H9 (cell line): ENCODE measurements around the gene METRN. TPM values are rescaled to one million over a fixed set of nuclear protein-coding genes. Genes with fewer than 3 reads are reported as not detected.
A peak's percentile ranks its signal among the peaks of the same experiment; 100 is the strongest.

Experiments
- DNase-seq: peaks from one replicate; pipeline ENCODE4 v3.0.0-alpha.2; 2017
- H2AFZ ChIP-seq: one replicate; pipeline ENCODE4 v1.6.1; 2013; ENCODE audit warnings: mild to moderate bottlenecking, low read length, control low read depth, moderate library complexity
- H2AK5ac ChIP-seq: 2 replicates; pipeline ENCODE4 v1.6.1; 2013; ENCODE audit warnings: low read length, control low read depth, mixed read lengths; ENCODE audit not compliant: insufficient read length
- H2BK120ac ChIP-seq: one replicate; pipeline ENCODE4 v1.6.1; 2013; ENCODE audit warnings: low read depth, mild to moderate bottlenecking, low read length, control low read depth, inconsistent platforms; ENCODE audit not compliant: poor library complexity, severe bottlenecking
- H2BK12ac ChIP-seq: 2 replicates; pipeline ENCODE4 v1.6.1; 2013; ENCODE audit warnings: low read length, control low read depth, mixed read lengths, low read depth; ENCODE audit not compliant: insufficient read length
- H2BK15ac ChIP-seq: 2 replicates; pipeline ENCODE4 v1.6.1; 2013; ENCODE audit warnings: low read depth, low read length, control low read depth
- H2BK20ac ChIP-seq: one replicate; pipeline ENCODE4 v1.6.1; 2013; ENCODE audit warnings: low read depth, mild to moderate bottlenecking, low read length, control low read depth, inconsistent platforms; ENCODE audit not compliant: poor library complexity, severe bottlenecking
- H2BK5ac ChIP-seq: 2 replicates; pipeline ENCODE4 v1.6.1; 2013; ENCODE audit warnings: low read length, control low read depth, mixed read lengths; ENCODE audit not compliant: insufficient read length
- H3K14ac ChIP-seq: 2 replicates; pipeline ENCODE4 v1.6.1; 2013; ENCODE audit warnings: low read length, control low read depth; ENCODE audit not compliant: insufficient read depth
- H3K18ac ChIP-seq: 2 replicates; pipeline ENCODE4 v1.6.1; 2013; ENCODE audit warnings: low read depth, mild to moderate bottlenecking, mixed read lengths, low read length, control low read depth; ENCODE audit not compliant: insufficient read length
- H3K23ac ChIP-seq: 2 replicates; pipeline ENCODE4 v1.6.1; 2013; ENCODE audit warnings: low read length, control low read depth, mixed read lengths, low read depth; ENCODE audit not compliant: insufficient read length
- H3K23me2 ChIP-seq: 2 replicates; pipeline ENCODE4 v1.6.1; 2013; ENCODE audit warnings: low read depth, mild to moderate bottlenecking, mixed read lengths, low read length, control low read depth; ENCODE audit not compliant: insufficient read length, poor library complexity, severe bottlenecking
- H3K27ac ChIP-seq: 2 replicates; pipeline ENCODE4 v1.5.1; 2013; ENCODE audit warnings: low read length, control low read depth, mixed read lengths, low read depth; ENCODE audit not compliant: insufficient read length
- H3K27me3 ChIP-seq: 2 replicates; pipeline ENCODE4 v1.6.1; 2013; ENCODE audit warnings: low read length, control low read depth, inconsistent platforms; ENCODE audit not compliant: insufficient read depth
- H3K4ac ChIP-seq: 2 replicates; pipeline ENCODE4 v1.6.1; 2013; ENCODE audit warnings: low read depth, mild to moderate bottlenecking, control low read depth, inconsistent platforms, low read length, moderate library complexity
- H3K4me1 ChIP-seq: 2 replicates; pipeline ENCODE4 v1.6.1; 2013; ENCODE audit warnings: low read length, control low read depth, inconsistent platforms; ENCODE audit not compliant: insufficient read depth
- H3K4me2 ChIP-seq: 2 replicates; pipeline ENCODE4 v1.6.1; 2013; ENCODE audit warnings: low read length, control low read depth, mixed read lengths; ENCODE audit not compliant: insufficient read length, insufficient read depth
- H3K56ac ChIP-seq: 2 replicates; pipeline ENCODE4 v1.6.1; 2013; ENCODE audit warnings: low read depth, mild to moderate bottlenecking, mixed read lengths, low read length, control low read depth; ENCODE audit not compliant: insufficient read length
- H3K79me1 ChIP-seq: 2 replicates; pipeline ENCODE4 v1.6.1; 2013; ENCODE audit warnings: low read depth, mild to moderate bottlenecking, moderate library complexity, low read length, control low read depth, inconsistent platforms; ENCODE audit not compliant: insufficient read depth, poor library complexity, severe bottlenecking
- H3K79me2 ChIP-seq: 2 replicates; pipeline ENCODE4 v1.6.1; 2013; ENCODE audit warnings: low read length, control low read depth, inconsistent platforms; ENCODE audit not compliant: insufficient read depth
- H3K9ac ChIP-seq: 2 replicates; pipeline ENCODE4 v1.6.1; 2013; ENCODE audit warnings: low read length, control low read depth, mixed read lengths; ENCODE audit not compliant: insufficient read length; ENCODE audit errors: extremely low read depth
- H3K9me3 ChIP-seq: one replicate; pipeline ENCODE4 v1.6.1; 2013; ENCODE audit warnings: low read depth, low read length, inconsistent platforms; ENCODE audit not compliant: control insufficient read depth
- H3T11ph ChIP-seq: one replicate; pipeline ENCODE4 v1.6.1; 2013; ENCODE audit warnings: mild to moderate bottlenecking, low read length, control low read depth, inconsistent platforms
- H4K20me1 ChIP-seq: one replicate; pipeline ENCODE4 v1.6.1; 2013; ENCODE audit not compliant: control insufficient read depth, insufficient read length, insufficient read depth
- H4K5ac ChIP-seq: 2 replicates; pipeline ENCODE4 v1.6.1; 2013; ENCODE audit warnings: low read depth, mild to moderate bottlenecking, mixed read lengths, low read length, control low read depth; ENCODE audit not compliant: insufficient read length
- H4K8ac ChIP-seq: replicated peaks from 2 replicates; pipeline ENCODE4 v1.6.1; 2013; ENCODE audit warnings: low read length, control low read depth, mixed read lengths, low read depth; ENCODE audit not compliant: insufficient read length
- H4K91ac ChIP-seq: 2 replicates; pipeline ENCODE4 v1.6.1; 2013; ENCODE audit warnings: low read depth, mild to moderate bottlenecking, moderate library complexity, mixed read lengths, low read length, control low read depth; ENCODE audit not compliant: insufficient read length
- H3K27ac Mint-ChIP-seq, 3 experiments: 2 replicates in 2 of 3; 3 replicates in 1 of 3; pipeline ENCODE4 v1.8.0; 2020 to 2021; ENCODE audit warnings: mixed read lengths in 3 of 3, mild to moderate bottlenecking in 1 of 3, moderate library complexity in 1 of 3
- H3K27me3 Mint-ChIP-seq: 2 replicates; pipeline ENCODE4 v1.8.0; 2021; ENCODE audit warnings: low read depth, mild to moderate bottlenecking, moderate library complexity, mixed read lengths
- H3K36me3 Mint-ChIP-seq, 3 experiments: 2 replicates in 2 of 3; 3 replicates in 1 of 3; pipeline ENCODE4 v1.8.0; 2020 to 2021; ENCODE audit warnings: low read depth in 3 of 3, mixed read lengths in 3 of 3; ENCODE audit not compliant: insufficient read depth in 1 of 3
- H3K4me1 Mint-ChIP-seq, 2 experiments: 2 replicates each; pipeline ENCODE4 v1.8.0; 2020; ENCODE audit warnings: mixed read lengths in 2 of 2
- H3K4me3 Mint-ChIP-seq, 2 experiments: 2 replicates in 1 of 2; 3 replicates in 1 of 2; pipeline ENCODE4 v1.8.0; 2020 to 2021; ENCODE audit warnings: mild to moderate bottlenecking in 2 of 2, mixed read lengths in 2 of 2, moderate library complexity in 1 of 2
- H3K9me3 Mint-ChIP-seq, 2 experiments: 2 replicates in 1 of 2; 3 replicates in 1 of 2; pipeline ENCODE4 v1.8.0; 2020; ENCODE audit warnings: mild to moderate bottlenecking in 2 of 2, mixed read lengths in 2 of 2, moderate library complexity in 1 of 2
- WGBS: extraction: QIAGEN DNeasy Blood & Tissue Kit; methylation state at CpG from one replicate; pipeline ENCODE4 v1.1.7; 2013; ENCODE audit warnings: missing lambda C conversion rate, low lambda C conversion rate, mixed read lengths; ENCODE audit not compliant: insufficient read length; ENCODE audit errors: extremely low coverage; 5-methylcytosine and 5-hydroxymethylcytosine counted together
- total RNA-seq: library from RNA; stranded (reverse); gene quantifications from 2 replicates; pipeline ENCODE4 v1.2.1, GENCODE V29; 2021
- TF ChIP-seq, protein P1 (sequence below): fragments of 200-600 bp; sonication (generic); conservative IDR thresholded peaks from 3 replicates; pipeline ENCODE4 v1.8.0; 2021; ENCODE audit warnings: antibody characterized with exemption, mild to moderate bottlenecking

The METRN gene
- total RNA-seq, 1 experiment from 2014 or later, result 26.2 TPM

DNA sequence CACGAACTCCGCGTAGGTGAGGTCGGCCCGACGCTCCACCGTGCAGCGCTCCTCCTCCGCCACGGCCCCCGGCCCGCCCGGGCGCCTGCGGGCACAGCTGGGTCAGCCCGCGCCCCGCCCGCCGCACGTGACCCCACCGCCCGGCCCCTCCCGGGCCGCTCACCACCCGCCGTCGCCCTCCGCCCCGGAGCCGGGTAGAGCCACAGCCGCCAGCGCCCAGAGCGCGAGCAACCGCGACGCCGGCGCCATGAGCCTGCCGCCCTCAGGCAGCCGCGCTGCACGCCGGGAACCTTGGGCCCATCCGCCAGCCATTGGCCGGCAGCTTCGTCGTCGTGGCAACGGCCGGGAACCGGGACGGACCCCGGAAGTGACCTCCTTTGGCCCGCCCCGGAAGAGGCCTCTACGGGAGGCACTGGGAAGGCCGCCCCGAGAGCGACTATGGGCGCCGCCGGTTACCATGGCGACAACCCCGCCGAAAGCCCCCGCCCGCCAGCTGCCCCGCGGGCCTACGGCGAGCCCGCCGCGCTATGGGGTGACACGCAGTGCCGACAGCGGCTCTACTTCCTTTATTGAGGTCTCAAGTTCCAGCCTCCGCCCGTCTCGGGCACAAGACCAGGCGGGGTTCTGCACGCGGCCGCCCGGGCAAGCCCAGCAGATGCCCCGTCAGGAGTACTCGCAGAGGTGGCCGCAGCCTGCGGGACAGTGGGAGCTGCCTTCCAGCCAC, 30.7 kb upstream of the METRN start, which contains the start of gene JMJD8:
JMJD8 (minus strand) TSS at position 264 of the 724 bp plus-strand sequence; CDS start at position 249, 15 bp downstream.
- no peaks in the 10 kb centered on the region for H3K9me3 ChIP-seq
- H2BK5ac ChIP-seq, result no peak within 1 kb of the TSS
- Mint-ChIP-seq H3K9me3 (no peaks in the 10 kb centered on the region), H3K27ac (peak within 1 kb of the TSS in 1 of 3 experiments; percentile 83; a peak in 2 of 7 replicates), H3K36me3 (peaks cover 15 to 47% (median 44%) of the 10 kb centered on the region in 3 experiments; a peak in 6 of 7 replicates), H3K4me1 (peaks cover 10 to 22% of the 10 kb centered on the region in 2 experiments; a peak in 3 of 4 replicates), H3K27me3 (no peaks in the 10 kb centered on the region; the same call in 1 of the 2 replicates), H3K4me3 (peak within 1 kb of the TSS; percentile 81 to 86)
- no peak within 1 kb of the TSS for H2AK5ac ChIP-seq
- H3T11ph ChIP-seq, result no peak within 1 kb of the TSS
- H3K23ac ChIP-seq, result no peak within 1 kb of the TSS
- no peaks in the 10 kb centered on the region for H3K79me1 ChIP-seq
- H2BK12ac ChIP-seq, result no peak within 1 kb of the TSS
- DNase-seq, result peak; percentile 97
- peak within 1 kb of the TSS; percentile 20 for H3K4me2 ChIP-seq
- no peak within 1 kb of the TSS for H3K14ac ChIP-seq
- no peak within 1 kb of the TSS for H2BK15ac ChIP-seq
- H3K9ac ChIP-seq, result peak within 1 kb of the TSS; percentile 21
- H2BK20ac ChIP-seq, result no peak within 1 kb of the TSS
- no peak within 1 kb of the TSS for H2AFZ ChIP-seq
- no peak within 1 kb of the TSS for H3K27ac ChIP-seq
- TF ChIP-seq, protein P1, sequence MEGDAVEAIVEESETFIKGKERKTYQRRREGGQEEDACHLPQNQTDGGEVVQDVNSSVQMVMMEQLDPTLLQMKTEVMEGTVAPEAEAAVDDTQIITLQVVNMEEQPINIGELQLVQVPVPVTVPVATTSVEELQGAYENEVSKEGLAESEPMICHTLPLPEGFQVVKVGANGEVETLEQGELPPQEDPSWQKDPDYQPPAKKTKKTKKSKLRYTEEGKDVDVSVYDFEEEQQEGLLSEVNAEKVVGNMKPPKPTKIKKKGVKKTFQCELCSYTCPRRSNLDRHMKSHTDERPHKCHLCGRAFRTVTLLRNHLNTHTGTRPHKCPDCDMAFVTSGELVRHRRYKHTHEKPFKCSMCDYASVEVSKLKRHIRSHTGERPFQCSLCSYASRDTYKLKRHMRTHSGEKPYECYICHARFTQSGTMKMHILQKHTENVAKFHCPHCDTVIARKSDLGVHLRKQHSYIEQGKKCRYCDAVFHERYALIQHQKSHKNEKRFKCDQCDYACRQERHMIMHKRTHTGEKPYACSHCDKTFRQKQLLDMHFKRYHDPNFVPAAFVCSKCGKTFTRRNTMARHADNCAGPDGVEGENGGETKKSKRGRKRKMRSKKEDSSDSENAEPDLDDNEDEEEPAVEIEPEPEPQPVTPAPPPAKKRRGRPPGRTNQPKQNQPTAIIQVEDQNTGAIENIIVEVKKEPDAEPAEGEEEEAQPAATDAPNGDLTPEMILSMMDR, result no peak
- peaks cover 2% of the 10 kb centered on the region; the same call in 1 of the 2 replicates for H3K79me2 ChIP-seq
- H3K27me3 ChIP-seq, result no peaks in the 10 kb centered on the region
- no CpG with 5 or more reads among the region's 91 CpGs for WGBS
- no peak within 1 kb of the TSS for H4K5ac ChIP-seq
- H3K56ac ChIP-seq, result no peak within 1 kb of the TSS
- H3K4me1 ChIP-seq, result no peaks in the 10 kb centered on the region
- no peak within 1 kb of the TSS for H3K18ac ChIP-seq
- no peaks in the 10 kb centered on the region for H4K20me1 ChIP-seq
- no peak within 1 kb of the TSS for H3K4ac ChIP-seq
- H3K23me2 ChIP-seq, result peaks cover 11% of the 10 kb centered on the region
- no peak within 1 kb of the TSS for H4K91ac ChIP-seq
- no peak within 1 kb of the TSS for H2BK120ac ChIP-seq
- H4K8ac ChIP-seq, result no peak within 1 kb of the TSS
